ENCODE data around the gene IFNL2. TPM values are rescaled to one million over a fixed set of nuclear protein-coding genes. Genes with fewer than 3 reads are reported as not detected.

IFNL2 gene
- polyA plus RNA-seq, 1 donor from 2014 or later: not detected

DNA sequence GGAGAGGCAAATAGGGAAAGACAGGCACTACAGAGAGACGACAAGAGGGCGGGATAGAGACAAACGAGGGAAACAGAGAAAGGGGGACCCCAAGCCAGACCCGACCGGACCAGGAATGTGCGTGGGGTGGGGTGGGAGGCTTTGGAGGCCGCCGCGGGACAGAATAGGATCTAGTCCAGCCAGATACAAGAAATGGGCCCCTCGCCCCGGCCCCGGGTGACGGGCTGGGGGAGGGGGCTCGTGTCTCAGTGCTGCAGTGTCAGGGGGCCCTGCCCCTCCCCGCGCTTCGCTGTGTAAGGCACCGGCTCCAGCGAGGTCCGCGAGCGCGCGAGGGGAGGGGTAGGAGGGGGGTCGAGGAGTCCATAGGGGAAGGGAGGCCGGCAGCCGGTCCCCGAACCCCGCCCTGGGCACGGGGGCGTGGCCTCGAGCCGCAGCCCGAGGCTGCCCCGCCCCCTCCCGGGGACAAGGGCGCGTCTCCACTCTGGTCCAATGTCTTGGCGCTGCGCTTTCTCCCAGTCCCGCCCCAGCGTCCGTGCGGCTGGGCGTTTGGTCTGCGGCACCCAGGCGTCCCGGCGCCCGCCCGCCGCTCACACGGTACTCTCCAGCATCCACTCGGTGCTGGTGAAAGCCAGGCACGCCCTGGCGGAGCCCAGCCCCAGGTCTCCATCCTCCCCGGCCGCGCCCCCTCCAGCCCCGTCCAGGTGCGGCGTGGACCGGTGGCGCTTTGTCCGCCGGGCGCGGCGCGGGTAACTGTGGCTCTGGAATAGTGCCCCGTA is 39.0 kb downstream of the IFNL2 start:
- Histone ChIP-seq H3K27me3 (ENCODE audit: insufficient read depth, low read depth, low read length) (peaks cover 37% of the 10 kb centered on the region), H3K4me3 (ENCODE audit: low read length) (peak overlapping the region; percentile 18), H4K20me1 (ENCODE audit: insufficient read depth) (no peaks in the 10 kb centered on the region), H2AFZ (ENCODE audit: low read depth, low read length) (no peak overlapping the region), H3K79me2 (replicated peaks; ENCODE audit: insufficient read depth, low read length) (no peaks in the 10 kb centered on the region), H3K9me2 (ENCODE audit: insufficient read depth, low read length) (no peaks in the 10 kb centered on the region), H3F3A (ENCODE audit: insufficient read depth, low read length, poor library complexity, severe bottlenecking) (no peaks in the 10 kb centered on the region), H3K27ac (ENCODE audit: low read length) (no peak overlapping the region), H3K9ac (ENCODE audit: low read length) (no peak overlapping the region), H3K36me3 (ENCODE audit: insufficient read depth, low read length) (no peaks in the 10 kb centered on the region), H3K9me3 (ENCODE audit: low read length) (no peaks in the 10 kb centered on the region), H3K4me2 (ENCODE audit: low read length) (no peak overlapping the region)
- TF ChIP-seq TAF1 (IDR thresholded peaks at IDR 0.05; ENCODE audit: low read depth): no peak
- no peak for TF ChIP-seq POLR2AphosphoS5 (IDR thresholded peaks at IDR 0.05)
- TF ChIP-seq EZH2 (IDR thresholded peaks at IDR 0.05; ENCODE audit: borderline replicate concordance, insufficient read depth, low read length, poor library complexity, severe bottlenecking): no peak
- TF ChIP-seq EP300 (conservative IDR thresholded peaks at IDR 0.05; ENCODE audit: poor library complexity, severe bottlenecking): no peak
- TF ChIP-seq MXI1 (conservative IDR thresholded peaks at IDR 0.05; ENCODE audit: poor library complexity, severe bottlenecking): no peak
- no peak for TF ChIP-seq RAD21 (conservative IDR thresholded peaks at IDR 0.05)
- TF ChIP-seq, protein P1, sequence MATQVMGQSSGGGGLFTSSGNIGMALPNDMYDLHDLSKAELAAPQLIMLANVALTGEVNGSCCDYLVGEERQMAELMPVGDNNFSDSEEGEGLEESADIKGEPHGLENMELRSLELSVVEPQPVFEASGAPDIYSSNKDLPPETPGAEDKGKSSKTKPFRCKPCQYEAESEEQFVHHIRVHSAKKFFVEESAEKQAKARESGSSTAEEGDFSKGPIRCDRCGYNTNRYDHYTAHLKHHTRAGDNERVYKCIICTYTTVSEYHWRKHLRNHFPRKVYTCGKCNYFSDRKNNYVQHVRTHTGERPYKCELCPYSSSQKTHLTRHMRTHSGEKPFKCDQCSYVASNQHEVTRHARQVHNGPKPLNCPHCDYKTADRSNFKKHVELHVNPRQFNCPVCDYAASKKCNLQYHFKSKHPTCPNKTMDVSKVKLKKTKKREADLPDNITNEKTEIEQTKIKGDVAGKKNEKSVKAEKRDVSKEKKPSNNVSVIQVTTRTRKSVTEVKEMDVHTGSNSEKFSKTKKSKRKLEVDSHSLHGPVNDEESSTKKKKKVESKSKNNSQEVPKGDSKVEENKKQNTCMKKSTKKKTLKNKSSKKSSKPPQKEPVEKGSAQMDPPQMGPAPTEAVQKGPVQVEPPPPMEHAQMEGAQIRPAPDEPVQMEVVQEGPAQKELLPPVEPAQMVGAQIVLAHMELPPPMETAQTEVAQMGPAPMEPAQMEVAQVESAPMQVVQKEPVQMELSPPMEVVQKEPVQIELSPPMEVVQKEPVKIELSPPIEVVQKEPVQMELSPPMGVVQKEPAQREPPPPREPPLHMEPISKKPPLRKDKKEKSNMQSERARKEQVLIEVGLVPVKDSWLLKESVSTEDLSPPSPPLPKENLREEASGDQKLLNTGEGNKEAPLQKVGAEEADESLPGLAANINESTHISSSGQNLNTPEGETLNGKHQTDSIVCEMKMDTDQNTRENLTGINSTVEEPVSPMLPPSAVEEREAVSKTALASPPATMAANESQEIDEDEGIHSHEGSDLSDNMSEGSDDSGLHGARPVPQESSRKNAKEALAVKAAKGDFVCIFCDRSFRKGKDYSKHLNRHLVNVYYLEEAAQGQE (IDR thresholded peaks at IDR 0.05; ENCODE audit: borderline replicate concordance): no peak
- TF ChIP-seq SMC3 (conservative IDR thresholded peaks at IDR 0.05; ENCODE audit: poor library complexity): no peak

DNA sequence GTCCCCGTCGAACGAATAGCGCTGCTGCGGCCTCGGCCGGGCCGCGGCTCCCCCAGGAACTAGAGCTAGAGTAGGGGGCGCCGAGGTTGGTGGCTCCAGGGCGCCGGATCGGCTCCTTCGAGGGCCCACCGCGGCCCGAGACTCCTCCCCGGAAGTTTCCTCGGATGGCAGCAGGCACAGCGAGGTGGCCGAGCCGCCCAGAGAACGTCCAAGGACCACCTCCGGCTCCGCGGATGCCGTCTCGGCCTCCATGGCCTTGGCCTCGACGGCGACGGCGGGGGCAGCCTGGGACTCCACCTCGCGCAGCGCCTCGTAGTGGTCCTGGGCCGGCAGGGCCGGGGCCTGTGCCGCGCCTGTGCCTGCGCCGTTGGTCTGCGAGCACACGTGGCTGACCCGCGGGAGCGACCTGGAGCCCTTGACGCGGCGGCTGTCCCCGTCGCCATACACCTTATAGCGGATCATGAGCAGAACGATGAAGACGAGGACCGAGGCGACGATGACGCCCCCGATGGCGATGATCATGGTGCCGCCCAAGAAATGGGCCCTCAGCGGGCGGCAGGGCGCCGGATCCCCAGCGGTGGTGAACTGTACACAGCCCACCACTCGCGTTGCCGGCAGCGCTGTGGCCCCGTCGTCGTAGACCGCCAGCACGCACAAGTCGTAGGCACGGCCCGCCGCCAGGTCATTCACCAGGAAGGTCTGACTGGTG is 39.8 kb downstream of the IFNL2 start:
- TF ChIP-seq TAF1 (IDR thresholded peaks at IDR 0.05; ENCODE audit: low read depth): no peak
- no peak for TF ChIP-seq MXI1 (conservative IDR thresholded peaks at IDR 0.05; ENCODE audit: poor library complexity, severe bottlenecking)
- no peak for TF ChIP-seq SMC3 (conservative IDR thresholded peaks at IDR 0.05; ENCODE audit: poor library complexity)
- TF ChIP-seq, protein P2, sequence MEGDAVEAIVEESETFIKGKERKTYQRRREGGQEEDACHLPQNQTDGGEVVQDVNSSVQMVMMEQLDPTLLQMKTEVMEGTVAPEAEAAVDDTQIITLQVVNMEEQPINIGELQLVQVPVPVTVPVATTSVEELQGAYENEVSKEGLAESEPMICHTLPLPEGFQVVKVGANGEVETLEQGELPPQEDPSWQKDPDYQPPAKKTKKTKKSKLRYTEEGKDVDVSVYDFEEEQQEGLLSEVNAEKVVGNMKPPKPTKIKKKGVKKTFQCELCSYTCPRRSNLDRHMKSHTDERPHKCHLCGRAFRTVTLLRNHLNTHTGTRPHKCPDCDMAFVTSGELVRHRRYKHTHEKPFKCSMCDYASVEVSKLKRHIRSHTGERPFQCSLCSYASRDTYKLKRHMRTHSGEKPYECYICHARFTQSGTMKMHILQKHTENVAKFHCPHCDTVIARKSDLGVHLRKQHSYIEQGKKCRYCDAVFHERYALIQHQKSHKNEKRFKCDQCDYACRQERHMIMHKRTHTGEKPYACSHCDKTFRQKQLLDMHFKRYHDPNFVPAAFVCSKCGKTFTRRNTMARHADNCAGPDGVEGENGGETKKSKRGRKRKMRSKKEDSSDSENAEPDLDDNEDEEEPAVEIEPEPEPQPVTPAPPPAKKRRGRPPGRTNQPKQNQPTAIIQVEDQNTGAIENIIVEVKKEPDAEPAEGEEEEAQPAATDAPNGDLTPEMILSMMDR (IDR thresholded peaks at IDR 0.05; ENCODE audit: poor library complexity, severe bottlenecking): no peak
- TF ChIP-seq EP300 (conservative IDR thresholded peaks at IDR 0.05; ENCODE audit: poor library complexity, severe bottlenecking): no peak
- no peak for TF ChIP-seq EZH2 (IDR thresholded peaks at IDR 0.05; ENCODE audit: borderline replicate concordance, insufficient read depth, low read length, poor library complexity, severe bottlenecking)
- TF ChIP-seq RAD21 (conservative IDR thresholded peaks at IDR 0.05): no peak
- TF ChIP-seq, protein P1 (IDR thresholded peaks at IDR 0.05; ENCODE audit: borderline replicate concordance): no peak
- TF ChIP-seq POLR2AphosphoS5 (IDR thresholded peaks at IDR 0.05): no peak

More for the DNA sequence above, 39.8 kb downstream of the IFNL2 start:
- Histone ChIP-seq H2AFZ (ENCODE audit: low read depth, low read length) (no peak overlapping the region), H3K79me2 (replicated peaks; ENCODE audit: insufficient read depth, low read length) (no peaks in the 10 kb centered on the region), H3K9ac (ENCODE audit: low read length) (no peak overlapping the region), H3K9me3 (ENCODE audit: low read length) (no peaks in the 10 kb centered on the region), H3K4me2 (ENCODE audit: low read length) (no peak overlapping the region), H3K27me3 (ENCODE audit: insufficient read depth, low read depth, low read length) (peaks cover 37% of the 10 kb centered on the region), H3F3A (ENCODE audit: insufficient read depth, low read length, poor library complexity, severe bottlenecking) (no peaks in the 10 kb centered on the region), H3K27ac (ENCODE audit: low read length) (no peak overlapping the region), H3K9me2 (ENCODE audit: insufficient read depth, low read length) (no peaks in the 10 kb centered on the region), H3K4me3 (ENCODE audit: low read length) (peak overlapping the region; percentile 18), H4K20me1 (ENCODE audit: insufficient read depth) (no peaks in the 10 kb centered on the region), H3K36me3 (ENCODE audit: insufficient read depth, low read length) (no peaks in the 10 kb centered on the region)

All from neural cell (in vitro differentiated cells).